Vein endothelial cell (primary cell): Measurements from ENCODE around the gene AK4. TPM values are rescaled to one million over a fixed set of nuclear protein-coding genes. Genes with fewer than 3 reads are reported as not detected.

Experiments used
- small RNA-seq: library from RNA; depleted of rRNA; stranded (forward); fragments of <200 nt; gene quantifications from one replicate; pipeline ENCODE3, GENCODE V24; 2012
- total RNA-seq: library from RNA; depleted of rRNA; stranded (reverse); fragments of >200 nt; gene quantifications from 2 replicates; pipeline ENCODE4 v1.2.3, GENCODE V29; 2012

AK4 gene
- total RNA-seq: 40.4 and 47.4 TPM in 2 replicates

GRCh38 chr1:65148178-65148547 lies at the start of gene AK4:
Gene AK4, plus strand, starts transcription at chr1:65148203. Its CDS starts 205 bp downstream, at chr1:65148408.

Small RNAs within 50 kb of the gene (small RNA-seq; reads per million reads assigned to genes)
- not detected for gene RPS29P7

Other genes starting within 250 kb of the AK4 start
- gene JAK1, start 181.7 kb upstream of the AK4 start, total RNA-seq: 209 and 373 TPM in 2 replicates
- gene DNAJC6, start 161.3 kb downstream of the AK4 start, total RNA-seq: 7.8 and 8.8 TPM in 2 replicates